PC-9 (cell line): Measurements from ENCODE around the gene SLC35F5.

Experiments used
- CTCF ChIP-seq: fragments of 200-600 bp; sonication (generic); conservative IDR thresholded peaks from 2 replicates; pipeline ENCODE4 v1.6.1; 2017; ENCODE audit warnings: mixed run types, antibody characterized with exemption, mild to moderate bottlenecking, moderate library complexity
- EZH2 ChIP-seq: fragments of 200-600 bp; sonication (generic); IDR thresholded peaks from 2 replicates; pipeline ENCODE4 v1.8.0; 2017; ENCODE audit warnings: antibody characterized with exemption, low read depth

GRCh38 chr2:113770929-113771328, 14.5 kb upstream of the SLC35F5 start:
- no peak for TF ChIP-seq CTCF
- TF ChIP-seq EZH2: no peak
